NCI-H1092 (cell line): ENCODE data around the gene NPL.

Source experiments
- DNase-seq: peaks from one replicate; lab custom pipeline; 2025; lab: John Stamatoyannopoulos, UW

NPL gene

GRCh38 chr1:182867861-182868260, 78.3 kb downstream of the NPL start:
- DNase-seq, result no peak

GRCh38 chr1:182869241-182869666, 79.7 kb downstream of the NPL start:
- DNase-seq, result no peak

- DNase-seq, result no peak
These were observed 83.3 kb downstream of the NPL start for GRCh38 chr1:182872881-182873280.

- no peak for DNase-seq
These were observed 86.3 kb downstream of the NPL start for GRCh38 chr1:182875889-182876288.

GRCh38 chr1:182877331-182877730, 87.8 kb downstream of the NPL start:
- DNase-seq, result no peak

- DNase-seq, result no peak
These were observed 88.3 kb downstream of the NPL start for GRCh38 chr1:182877842-182878241.
